GM03348 (cell line): Measurements from ENCODE around the gene KAZN.

Experiments
- DNase-seq: peaks from one replicate; pipeline ENCODE4 v3.0.0; 2012; ENCODE audit warnings: low spot score

KAZN gene

DNA sequence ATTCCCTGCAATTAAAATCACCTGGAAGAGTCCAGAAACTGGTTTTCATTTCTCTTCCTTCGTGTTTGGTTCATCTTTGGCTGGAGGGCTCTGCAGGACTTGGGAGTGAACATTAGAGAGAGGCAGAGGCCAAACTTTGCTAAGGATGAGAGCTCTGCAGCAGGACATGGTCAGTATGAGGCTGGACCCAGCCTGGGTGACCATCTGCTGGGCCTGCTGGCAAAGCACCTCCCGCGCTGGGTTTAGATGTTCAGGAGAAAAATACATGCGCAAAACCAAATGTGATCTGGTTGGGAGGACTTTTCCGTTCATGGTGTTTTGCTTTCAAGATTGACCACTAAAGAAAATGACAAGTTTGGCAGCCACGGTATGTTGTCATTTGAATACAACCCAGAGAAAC is 15.9 kb downstream of the KAZN start:
- DNase-seq, result no peak

- no peak for DNase-seq
These were observed 17.2 kb downstream of the KAZN start for GRCh38 chr1:14615549-14616218.

DNA sequence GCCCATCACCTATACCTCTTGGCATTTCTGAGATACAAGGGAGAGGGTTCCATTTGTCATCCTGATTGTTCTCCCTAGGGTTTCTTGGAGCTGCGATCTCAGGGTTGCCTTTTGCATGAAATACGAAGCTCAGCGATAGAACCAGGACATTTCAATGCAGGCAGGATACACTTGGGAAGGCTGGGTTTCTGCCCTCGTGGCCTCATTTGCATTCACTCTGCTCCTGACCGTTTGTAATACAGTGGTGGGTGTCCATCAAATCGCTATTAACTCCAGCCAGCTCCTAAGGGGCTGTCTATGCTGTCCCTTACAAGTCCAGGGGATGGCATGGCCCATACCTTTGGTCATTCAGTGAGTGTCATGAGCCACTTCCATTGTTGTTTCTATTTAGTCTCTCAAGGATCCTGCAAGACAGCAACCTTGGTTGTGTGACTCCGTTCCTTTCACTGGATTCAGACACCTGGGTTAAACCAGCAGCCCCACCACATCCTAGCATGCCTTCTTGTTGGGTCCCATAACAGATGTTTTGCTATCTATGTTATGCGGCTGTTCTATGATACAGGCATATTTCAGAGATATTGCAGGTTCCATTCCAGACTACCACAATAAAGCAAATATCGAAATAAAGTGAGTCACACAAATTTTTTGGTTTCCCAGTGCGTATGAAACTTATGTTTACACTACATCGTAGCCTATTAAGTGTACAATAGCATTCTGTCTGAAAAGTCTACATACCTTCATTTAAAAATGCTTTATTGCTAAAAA is 18.3 kb downstream of the KAZN start:
- no peak for DNase-seq

- no peak for DNase-seq
These were observed 19.3 kb downstream of the KAZN start for GRCh38 chr1:14617791-14618190.

GRCh38 chr1:14620941-14621340 is 22.5 kb downstream of the KAZN start:
- DNase-seq, result no peak

GRCh38 chr1:14623090-14623489 is 24.6 kb downstream of the KAZN start:
- DNase-seq, result no peak

- DNase-seq, result no peak
These were observed 26.5 kb downstream of the KAZN start for GRCh38 chr1:14624941-14625340.

DNA sequence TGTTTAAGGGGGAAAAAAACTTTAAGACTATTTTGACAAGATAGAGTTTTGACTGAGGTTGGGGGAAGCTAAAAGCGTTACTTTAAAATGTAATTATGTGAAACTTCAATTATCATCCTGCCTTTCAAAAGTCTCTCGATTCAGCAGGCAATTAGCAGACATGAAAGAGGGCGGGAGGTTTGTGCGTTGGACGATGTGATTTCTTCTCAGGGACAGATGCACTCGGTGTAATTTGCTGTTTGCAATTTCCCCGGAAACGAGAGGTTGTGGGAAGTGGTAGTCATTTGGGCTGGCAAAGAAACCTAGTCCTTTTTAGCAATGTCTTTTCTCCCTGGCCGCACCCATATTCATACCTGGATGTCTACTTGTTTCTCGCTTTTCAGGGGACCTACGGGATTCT is 27.1 kb downstream of the KAZN start:
- DNase-seq, result no peak

- no peak for DNase-seq
These were observed 27.5 kb downstream of the KAZN start for GRCh38 chr1:14625996-14626395.

DNA sequence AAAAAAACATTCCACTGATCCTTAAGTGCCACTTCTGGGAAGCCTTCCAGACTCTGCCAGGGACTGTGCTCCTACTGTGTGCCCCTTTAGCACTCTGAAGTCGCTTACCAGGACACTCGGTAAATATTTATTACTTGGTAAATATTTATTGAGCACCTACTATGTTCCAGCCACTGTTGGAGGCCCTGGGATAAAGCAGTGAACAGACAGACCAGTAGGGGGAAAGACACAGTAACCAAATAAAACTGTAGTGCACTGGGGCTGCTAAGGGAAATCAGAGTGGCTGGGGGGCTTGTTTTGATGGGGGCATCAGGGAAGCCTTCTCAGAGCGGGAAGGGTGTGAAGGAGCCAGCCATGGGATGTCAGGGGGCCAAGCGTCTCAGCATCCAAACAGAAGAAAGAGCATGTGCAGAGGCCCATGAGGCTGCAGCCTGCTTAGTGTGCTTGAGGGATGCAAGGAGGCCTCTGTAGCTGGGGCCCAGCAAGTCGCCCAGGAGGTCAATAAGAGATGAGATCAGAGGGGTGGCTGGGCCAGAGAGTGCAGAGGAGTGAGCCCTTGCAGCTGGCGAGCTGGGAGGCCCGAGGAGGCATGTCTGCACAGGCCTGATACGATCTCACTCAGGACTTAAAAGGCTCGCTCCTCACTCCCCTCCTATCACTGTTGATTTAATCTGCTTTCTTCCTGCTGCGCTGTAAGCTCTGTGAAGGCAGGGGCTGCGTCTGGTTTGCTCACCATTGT is 28.6 kb downstream of the KAZN start:
- no peak for DNase-seq

- DNase-seq, result no peak
These were observed 29.4 kb downstream of the KAZN start for GRCh38 chr1:14627608-14628489.

GRCh38 chr1:14629363-14630014 is 31.0 kb downstream of the KAZN start:
- DNase-seq, result no peak

DNA sequence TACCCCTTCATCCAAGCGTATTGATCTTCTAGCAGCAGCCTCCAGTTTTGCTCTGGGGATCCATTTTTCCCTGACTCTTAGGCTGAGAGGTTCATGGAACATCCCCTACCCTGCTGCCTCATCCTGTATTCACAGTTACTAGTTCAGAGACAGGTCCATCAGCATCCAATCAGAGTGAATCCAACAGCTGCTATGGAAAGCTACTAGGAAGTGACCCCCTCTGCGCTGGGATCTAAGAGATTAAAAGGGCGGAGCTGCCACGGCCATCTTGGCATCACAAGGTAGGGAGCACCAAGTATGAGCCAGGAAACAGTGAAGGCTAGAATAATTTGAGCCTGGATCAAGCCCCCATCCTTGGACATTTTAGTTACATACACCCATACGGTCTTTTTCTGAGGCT is 32.5 kb downstream of the KAZN start:
- no peak for DNase-seq

- no peak for DNase-seq
These were observed 32.9 kb downstream of the KAZN start for GRCh38 chr1:14631421-14631820.

- DNase-seq, result no peak
These were observed 36.0 kb downstream of the KAZN start for GRCh38 chr1:14634486-14634885.

- no peak for DNase-seq
These were observed 36.9 kb downstream of the KAZN start for GRCh38 chr1:14635421-14635820.

- DNase-seq, result no peak
These were observed 38.6 kb downstream of the KAZN start for GRCh38 chr1:14636897-14637632.

DNA sequence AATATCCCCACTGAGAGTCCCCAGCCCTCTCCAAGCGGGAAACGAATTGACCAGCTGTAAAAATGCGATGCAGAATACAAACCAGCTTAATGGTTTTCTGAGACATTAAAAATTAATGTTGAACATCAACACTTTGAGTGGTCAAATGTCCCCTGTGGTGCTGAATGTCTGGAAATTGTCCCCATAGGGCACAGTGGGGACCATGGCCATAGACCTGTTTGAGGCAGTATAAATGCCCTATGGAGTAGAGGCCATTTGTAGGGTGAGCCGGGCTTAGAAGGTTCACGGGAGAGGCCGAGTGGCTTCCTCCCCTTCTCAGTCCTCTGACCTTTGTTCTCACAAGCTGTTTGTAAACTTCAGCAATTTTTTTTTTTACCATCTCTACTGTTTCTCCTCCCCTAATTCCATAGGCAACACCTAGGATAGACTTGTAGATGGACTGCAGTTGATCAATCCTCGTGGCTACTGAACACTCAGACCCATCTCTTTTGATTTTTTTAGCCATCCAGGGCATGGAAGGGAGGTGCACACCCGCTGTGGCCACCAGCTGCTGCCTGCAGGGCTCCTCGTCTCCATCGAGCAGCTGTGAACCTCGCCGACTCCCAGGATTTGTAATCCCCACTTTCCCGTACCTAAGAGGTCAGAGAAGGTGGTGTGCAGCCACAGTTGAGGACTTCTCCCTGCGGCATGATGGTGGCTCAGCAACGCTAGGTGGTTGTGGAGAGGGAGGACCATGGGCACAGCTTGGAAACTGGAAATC is 41.0 kb downstream of the KAZN start:
- no peak for DNase-seq

GRCh38 chr1:14642712-14643111 is 44.2 kb downstream of the KAZN start:
- DNase-seq, result no peak

- no peak for DNase-seq
These were observed 48.5 kb downstream of the KAZN start for GRCh38 chr1:14646973-14647372.
